ENCODE results near the gene SLC25A48.
"Not testable (repeated sequence)": the region's sequence is repeated elsewhere in the genome, so short reads cannot be mapped to it uniquely, and the experiment has no call there.

The SLC25A48 gene

DNA sequence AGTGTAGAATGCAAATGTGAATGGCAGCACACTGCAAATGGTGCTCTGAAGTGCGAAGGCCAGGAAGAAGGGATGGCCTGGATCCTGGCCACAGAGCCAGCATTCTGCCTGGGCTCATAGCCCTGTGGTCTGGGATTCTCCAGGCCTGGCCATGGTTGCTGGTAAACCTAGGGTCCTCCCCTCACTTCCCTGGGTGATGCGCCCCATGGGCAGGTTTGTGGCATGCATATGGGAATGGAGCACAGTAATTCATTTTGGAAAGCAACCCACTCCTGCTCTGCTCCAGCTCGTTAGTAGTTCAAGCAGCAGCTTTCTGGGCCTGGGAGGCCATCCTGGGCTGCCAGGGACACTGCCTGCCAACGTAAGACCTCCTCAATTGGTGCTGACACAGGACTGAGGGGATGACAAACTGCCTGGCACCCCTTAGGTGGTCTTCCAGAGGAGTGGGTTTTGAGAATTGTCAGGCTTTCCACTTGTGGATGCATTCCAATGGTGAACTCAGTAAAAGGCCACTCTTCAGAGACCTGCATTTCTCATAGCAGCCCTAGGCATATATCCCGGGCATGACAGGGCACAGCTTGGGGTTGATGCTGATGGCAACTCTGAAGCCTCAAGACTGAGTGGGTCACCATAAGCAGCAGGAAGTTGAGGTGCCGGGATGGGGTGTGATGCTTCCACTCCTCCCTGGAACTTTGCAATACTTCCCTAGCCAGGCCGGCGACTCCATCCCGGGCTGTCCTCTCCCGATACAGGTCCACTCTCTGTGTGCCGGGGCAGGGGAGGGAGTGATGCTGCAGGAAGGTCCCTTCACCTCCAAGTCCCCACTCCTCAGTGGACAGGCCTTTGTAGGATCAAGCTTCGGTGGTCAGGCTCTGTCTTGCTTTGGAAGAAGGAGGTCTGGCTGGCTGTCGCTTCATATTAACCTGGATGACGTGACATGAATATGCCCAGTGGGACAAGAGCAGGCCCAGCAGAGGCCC, 1.2 kb upstream of the SLC25A48 start:
- DNase-seq (ENCODE audit: low read depth): no peak
- H3K4me3 ChIP-seq (ENCODE audit: control insufficient read depth, low read depth, low read length): no peak overlapping the region
- TF ChIP-seq, protein P1, sequence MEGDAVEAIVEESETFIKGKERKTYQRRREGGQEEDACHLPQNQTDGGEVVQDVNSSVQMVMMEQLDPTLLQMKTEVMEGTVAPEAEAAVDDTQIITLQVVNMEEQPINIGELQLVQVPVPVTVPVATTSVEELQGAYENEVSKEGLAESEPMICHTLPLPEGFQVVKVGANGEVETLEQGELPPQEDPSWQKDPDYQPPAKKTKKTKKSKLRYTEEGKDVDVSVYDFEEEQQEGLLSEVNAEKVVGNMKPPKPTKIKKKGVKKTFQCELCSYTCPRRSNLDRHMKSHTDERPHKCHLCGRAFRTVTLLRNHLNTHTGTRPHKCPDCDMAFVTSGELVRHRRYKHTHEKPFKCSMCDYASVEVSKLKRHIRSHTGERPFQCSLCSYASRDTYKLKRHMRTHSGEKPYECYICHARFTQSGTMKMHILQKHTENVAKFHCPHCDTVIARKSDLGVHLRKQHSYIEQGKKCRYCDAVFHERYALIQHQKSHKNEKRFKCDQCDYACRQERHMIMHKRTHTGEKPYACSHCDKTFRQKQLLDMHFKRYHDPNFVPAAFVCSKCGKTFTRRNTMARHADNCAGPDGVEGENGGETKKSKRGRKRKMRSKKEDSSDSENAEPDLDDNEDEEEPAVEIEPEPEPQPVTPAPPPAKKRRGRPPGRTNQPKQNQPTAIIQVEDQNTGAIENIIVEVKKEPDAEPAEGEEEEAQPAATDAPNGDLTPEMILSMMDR (IDR thresholded peaks at IDR 0.05; ENCODE audit: control insufficient read depth, insufficient read depth, low read depth, low read length, missing control alignments): no peak

- TF ChIP-seq, protein P1 (IDR thresholded peaks at IDR 0.05; ENCODE audit: control insufficient read depth, insufficient read depth, low read depth, low read length, missing control alignments): peak; percentile 65
- H3K4me3 ChIP-seq (ENCODE audit: control insufficient read depth, low read depth, low read length): peak overlapping the region; percentile 25; the same call in 1 of the 2 replicates
- no peak for DNase-seq (ENCODE audit: low read depth)
Observed at GRCh38 chr5:135833961-135834638, 363 bp upstream of the SLC25A48 start.

DNA sequence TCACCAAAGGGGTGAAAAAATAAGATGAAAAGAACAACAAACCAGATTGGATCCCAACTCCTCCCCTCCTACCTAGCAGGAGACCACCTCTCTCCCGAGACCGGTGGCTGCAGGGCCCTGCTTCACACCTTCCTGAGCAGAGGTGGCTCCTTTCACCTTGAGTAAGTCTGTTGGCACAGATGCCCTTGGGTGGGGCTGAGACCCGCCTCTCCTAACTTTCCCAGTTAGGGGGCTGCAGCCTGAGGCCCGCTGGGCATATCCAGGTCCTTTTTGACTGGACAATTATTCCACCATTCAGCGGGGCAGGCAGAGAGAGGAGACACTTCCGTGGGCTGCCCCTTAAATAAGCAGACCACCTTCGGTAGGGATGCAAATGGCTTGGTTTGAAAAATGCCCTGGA, 1.3 kb downstream of the SLC25A48 start:
- no peak overlapping the region for H3K4me3 ChIP-seq (ENCODE audit: control insufficient read depth, low read depth, low read length)
- TF ChIP-seq, protein P1 (IDR thresholded peaks at IDR 0.05; ENCODE audit: control insufficient read depth, insufficient read depth, low read depth, low read length, missing control alignments): no peak

DNA sequence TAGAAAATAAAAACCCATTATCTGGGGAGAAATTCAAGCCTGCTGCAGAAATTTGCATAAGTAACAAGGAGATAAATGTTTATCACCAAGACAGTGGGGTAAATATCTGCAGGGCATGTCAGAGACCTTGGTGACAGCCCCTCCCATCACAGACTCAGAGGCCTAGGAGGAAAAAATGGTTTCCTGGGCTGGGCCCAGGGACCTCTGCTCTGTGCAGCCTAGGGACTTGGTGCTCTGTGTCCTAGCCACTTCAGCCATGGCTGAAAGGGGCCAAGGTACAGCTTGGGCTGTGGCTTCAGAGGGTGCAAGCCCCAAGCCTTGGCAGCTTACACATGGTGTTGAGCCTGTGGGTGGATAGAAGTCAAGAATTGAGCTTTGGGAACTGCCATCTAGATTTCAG, 3.9 kb downstream of the SLC25A48 start:
- DNase-seq (ENCODE audit: low read depth); H3K4me3 ChIP-seq (ENCODE audit: control insufficient read depth, low read depth, low read length): not testable (repeated sequence)

More for the DNA sequence above, 1.3 kb downstream of the SLC25A48 start:
- no peak for DNase-seq (ENCODE audit: low read depth)

- no peak for DNase-seq (ENCODE audit: low read depth)
- TF ChIP-seq, protein P1 (IDR thresholded peaks at IDR 0.05; ENCODE audit: control insufficient read depth, insufficient read depth, low read depth, low read length, missing control alignments): no peak
- no peak overlapping the region for H3K4me3 ChIP-seq (ENCODE audit: control insufficient read depth, low read depth, low read length)
Observed at GRCh38 chr5:135839566-135839965, 5.1 kb downstream of the SLC25A48 start.

- DNase-seq (ENCODE audit: low read depth): no peak
- no peak overlapping the region for H3K4me3 ChIP-seq (ENCODE audit: control insufficient read depth, low read depth, low read length)
- TF ChIP-seq, protein P1 (IDR thresholded peaks at IDR 0.05; ENCODE audit: control insufficient read depth, insufficient read depth, low read depth, low read length, missing control alignments): no peak
Observed at GRCh38 chr5:135840959-135841358, 6.5 kb downstream of the SLC25A48 start.

DNA sequence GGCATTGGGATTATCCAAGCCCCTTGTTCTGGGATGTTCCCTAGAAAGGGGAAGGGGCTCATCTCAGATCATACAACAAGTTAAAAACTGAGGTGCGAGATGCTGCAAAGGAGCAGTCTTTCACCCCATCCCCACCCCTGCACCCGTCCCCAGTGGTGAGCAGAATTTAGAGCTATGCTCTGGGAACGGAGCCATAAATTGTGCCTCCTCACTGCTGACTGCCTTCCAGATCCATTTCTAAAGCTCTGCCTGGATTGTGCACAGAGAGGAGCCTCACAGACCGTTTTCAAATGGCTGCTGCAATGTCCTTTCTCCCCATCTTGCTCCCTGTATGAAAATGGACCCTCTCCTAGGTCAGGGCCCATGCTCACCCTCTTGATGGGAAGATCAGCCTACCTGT, 8.3 kb downstream of the SLC25A48 start:
- DNase-seq (ENCODE audit: low read depth): no peak
- no peak overlapping the region for H3K4me3 ChIP-seq (ENCODE audit: control insufficient read depth, low read depth, low read length)
- TF ChIP-seq, protein P1 (IDR thresholded peaks at IDR 0.05; ENCODE audit: control insufficient read depth, insufficient read depth, low read depth, low read length, missing control alignments): no peak

All from AG09309 (cell line).